HepG2 (cell line): ENCODE results near the gene PODN. TPM values are rescaled to one million over a fixed set of nuclear protein-coding genes. Genes with fewer than 3 reads are reported as not detected.

Experiments
- ATAC-seq: fragments of 200-7000 bp; cut with Tn5 transposase; 3 replicates; pipeline ENCODE4 v1.9.1; 2020; ENCODE audit warnings: mild to moderate bottlenecking, moderate library complexity
- BruUV-seq: library from RNA; stranded (reverse); fragments of 400-500 nt; replicated peaks from 2 replicates; lab custom pipeline; 2021; lab: Mats Ljungman, UMichigan
- CTCF ChIA-PET: fragments of 300-600 bp; formaldehyde crosslinking; extraction: SDS; loops from one replicate; lab custom pipeline; 2021; ENCODE audit warnings: low total read pairs, inconsistent platforms, low intra/inter-chr PET ratio; lab: Yijun Ruan, JAX
- POLR2A ChIA-PET: fragments of 350-600 bp; sonication (Branson Sonifier 250); formaldehyde crosslinking; loops from one replicate; lab custom pipeline; 2020; ENCODE audit warnings: antibody characterized with exemption, inconsistent platforms; lab: Yijun Ruan, JAX
- DNase-seq: peaks from one replicate; pipeline ENCODE4 v3.0.0-alpha.2; 2015; ENCODE audit warnings: low spot score
- FAIRE-seq: peaks from 3 replicates; lab custom pipeline; 2011; peaks lifted over from hg19 to GRCh38; lab: Jason Lieb, UNC
- H2AFZ ChIP-seq: one replicate; pipeline ENCODE4 v1.6.1; 2011; ENCODE audit warnings: low read length, inconsistent platforms
- H3K27ac ChIP-seq: fragments of 300-600 bp; 3 replicates; pipeline ENCODE4 v1.8.0; 2011; ENCODE audit warnings: mixed run types, mild to moderate bottlenecking, mixed read lengths, low read length, inconsistent platforms; ENCODE audit not compliant: insufficient read depth; ENCODE audit errors: extremely low read length
- H3K27me3 ChIP-seq, 2 experiments: fragments of 200-600 bp in 1 of 2; 2 replicates in 1 of 2; 3 replicates in 1 of 2; pipeline versions ENCODE4 v1.6.0 to v1.8.0; 2011; ENCODE audit warnings: low read length in 2 of 2, mild to moderate bottlenecking in 2 of 2, moderate library complexity in 2 of 2, inconsistent platforms in 1 of 2; ENCODE audit not compliant: insufficient read depth in 2 of 2, control insufficient read depth in 1 of 2
- H3K36me3 ChIP-seq, 2 experiments: fragments of 200-600 bp in 1 of 2; replicated peaks in 1 of 2; 2 replicates in 1 of 2; 3 replicates in 1 of 2; pipeline versions ENCODE4 v1.5.1 to v1.8.0; 2011; ENCODE audit warnings: low read length in 2 of 2, inconsistent platforms in 1 of 2; ENCODE audit not compliant: insufficient read depth in 2 of 2, control insufficient read depth in 1 of 2
- H3K4me1 ChIP-seq: 2 replicates; pipeline ENCODE4 v1.5.1; 2012; ENCODE audit warnings: low read length, inconsistent platforms; ENCODE audit not compliant: insufficient read depth
- H3K4me2 ChIP-seq: 2 replicates; pipeline ENCODE4 v1.6.0; 2011; ENCODE audit warnings: low read depth, low read length, inconsistent platforms
- H3K4me3 ChIP-seq, 3 experiments: fragments of 200-600 bp in 1 of 3; sonication (generic), shearing (Covaris generic) in 1 of 3; replicated peaks in 1 of 3; 2 replicates each; pipeline ENCODE4 v1.5.1; 2011 to 2016; ENCODE audit warnings: low read length in 3 of 3, inconsistent platforms in 2 of 3, low read depth in 2 of 3, mild to moderate bottlenecking in 2 of 3, control low read depth in 1 of 3, mixed read lengths in 1 of 3; ENCODE audit not compliant: insufficient read depth in 1 of 3
- H3K79me2 ChIP-seq: one replicate; pipeline ENCODE4 v1.6.1; 2011; ENCODE audit warnings: low read length, inconsistent platforms; ENCODE audit not compliant: insufficient read depth
- H3K9ac ChIP-seq: 2 replicates; pipeline ENCODE4 v1.6.0; 2011; ENCODE audit warnings: mild to moderate bottlenecking, low read depth, low read length, inconsistent platforms; ENCODE audit not compliant: insufficient read depth
- H3K9me3 ChIP-seq: 2 replicates; pipeline ENCODE4 v1.5.1; 2012; ENCODE audit warnings: mild to moderate bottlenecking, low read length
- H4K20me1 ChIP-seq: 2 replicates; pipeline ENCODE4 v1.6.0; 2011; ENCODE audit warnings: inconsistent platforms, mild to moderate bottlenecking, low read length, moderate library complexity; ENCODE audit not compliant: insufficient read depth
- CEBPB ChIP-seq: IDR thresholded peaks from 2 replicates; pipeline ENCODE4 v1.6.1; 2011; ENCODE audit warnings: low read depth, low read length, improper control_type of control experiment, borderline replicate concordance
- GABPB1 ChIP-seq: IDR thresholded peaks from 2 replicates; pipeline ENCODE4 v1.6.1; 2016; ENCODE audit warnings: mild to moderate bottlenecking, missing genetic modification reagents, moderate library complexity, missing compliant biosample characterization
- KDM2A ChIP-seq: sonication (generic); formaldehyde crosslinking; IDR thresholded peaks from 2 replicates; pipeline ENCODE4 v1.4.0; 2020; ENCODE audit warnings: low read depth, missing genetic modification reagents, borderline replicate concordance
- MED8 ChIP-seq: sonication (generic); formaldehyde crosslinking; IDR thresholded peaks from 2 replicates; pipeline ENCODE4 v1.8.1; 2023; ENCODE audit warnings: mild to moderate bottlenecking, missing genetic modification reagents; ENCODE audit not compliant: insufficient replicate concordance
- ZBTB33 ChIP-seq: sonication (generic); formaldehyde crosslinking; IDR thresholded peaks from 2 replicates; pipeline ENCODE4 v1.4.0; 2020; ENCODE audit warnings: missing genetic modification reagents
- ZNF75D ChIP-seq: sonication (generic); formaldehyde crosslinking; IDR thresholded peaks from 2 replicates; pipeline ENCODE4 v1.8.1; 2023; ENCODE audit warnings: missing genetic modification reagents, mild to moderate bottlenecking, borderline replicate concordance
- WGBS: methylation state at CpG from one replicate; pipeline ENCODE4 v1.1.6; 2017; ENCODE audit warnings: low lambda C conversion rate; 5-methylcytosine and 5-hydroxymethylcytosine counted together
- in situ Hi-C: cut with HindIII; loops from 2 replicates; pipeline ENCODE4 v1.10.0; 2017; ENCODE audit warnings: low pct_unique_long_range_greater_than_20kb; ENCODE audit not compliant: extremely low pct_ligation_motif_present
- intact Hi-C: fragments of 100-400 bp; cut with micrococcal nuclease; formaldehyde crosslinking; loops from one replicate; pipeline ENCODE4 v1.10.0; 2022; ENCODE audit not compliant: unreplicated experiment
- polyA plus RNA-seq, 8 experiments: library from polyadenylated mRNA; depleted of rRNA in 3 of 8; stranded (reverse) in 7 of 8; unstranded in 1 of 8; fragments of >200 nt; fragmentation: Illumina TruSeq in 4 of 8; extraction: Trizol in 4 of 8; gene quantifications; 2 replicates each; pipeline versions ENCODE4 v1.2.1 to v1.2.3, GENCODE V29; 2011 to 2016; ENCODE audit warnings: low read depth in 4 of 8, missing spikeins in 1 of 8, mixed read lengths in 1 of 8; ENCODE audit not compliant: insufficient read depth in 1 of 8
- total RNA-seq, 5 experiments: library from RNA; depleted of rRNA; stranded (reverse); fragments of >200 nt; fragmentation: Illumina TruSeq; extraction: Trizol; gene quantifications; 2 replicates each; pipeline ENCODE4 v1.2.3, GENCODE V29; 2016; ENCODE audit warnings: low read depth in 1 of 5

PODN gene
- total and polyA plus RNA-seq, 2 of the 13 experiments (the other 11 are each of a cell fraction or from before 2014, with no cell fraction given): 0.13 TPM; not detected in 1

- no peaks in the 10 kb centered on the region for H4K20me1 ChIP-seq
- BruUV-seq: no TSS peak
- H3K9ac ChIP-seq: no peak overlapping the region
- ChIA-PET POLR2A (no interaction called here), CTCF (no interaction called here)
- H3K27ac ChIP-seq: no peak overlapping the region
- H3K9me3 ChIP-seq: no peaks in the 10 kb centered on the region
- peak; percentile 16; the same call in 2 of the 3 replicates for ATAC-seq
- WGBS: 73% methylated on average over 16 of the region's 19 CpGs
- no peaks in the 10 kb centered on the region for H3K4me1 ChIP-seq
- peak overlapping the region in 1 of 3 experiments; percentile 17; a peak in 1 of 6 replicates for H3K4me3 ChIP-seq
- DNase-seq: no peak
- H3K27me3 ChIP-seq: peaks cover 4 to 15% of the 10 kb centered on the region in 2 experiments; a peak in 4 of 5 replicates
- H3K4me2 ChIP-seq: peak overlapping the region; percentile 34; the same call in 1 of the 2 replicates
- TF ChIP-seq GABPB1 (CRISPR knock-in tag) (0 out of 2 replicates have a peak, but pooled peaks have one; percentile 11), ZNF75D (CRISPR knock-in tag) (no peak), CEBPB (peak; percentile 2; the same call in 1 of the 2 replicates), KDM2A (CRISPR knock-in tag) (0 out of 2 replicates have a peak, but pooled peaks have one; percentile 3)
- H2AFZ ChIP-seq: no peak overlapping the region
- no peaks in the 10 kb centered on the region for H3K36me3 ChIP-seq
- in situ Hi-C loops: no loop called here
- no peak for FAIRE-seq
- intact Hi-C loops: no loop called here
- H3K79me2 ChIP-seq: no peaks in the 10 kb centered on the region
Measured at GRCh38 chr1:53061123-53061858, 722 bp upstream of the PODN start.

DNA sequence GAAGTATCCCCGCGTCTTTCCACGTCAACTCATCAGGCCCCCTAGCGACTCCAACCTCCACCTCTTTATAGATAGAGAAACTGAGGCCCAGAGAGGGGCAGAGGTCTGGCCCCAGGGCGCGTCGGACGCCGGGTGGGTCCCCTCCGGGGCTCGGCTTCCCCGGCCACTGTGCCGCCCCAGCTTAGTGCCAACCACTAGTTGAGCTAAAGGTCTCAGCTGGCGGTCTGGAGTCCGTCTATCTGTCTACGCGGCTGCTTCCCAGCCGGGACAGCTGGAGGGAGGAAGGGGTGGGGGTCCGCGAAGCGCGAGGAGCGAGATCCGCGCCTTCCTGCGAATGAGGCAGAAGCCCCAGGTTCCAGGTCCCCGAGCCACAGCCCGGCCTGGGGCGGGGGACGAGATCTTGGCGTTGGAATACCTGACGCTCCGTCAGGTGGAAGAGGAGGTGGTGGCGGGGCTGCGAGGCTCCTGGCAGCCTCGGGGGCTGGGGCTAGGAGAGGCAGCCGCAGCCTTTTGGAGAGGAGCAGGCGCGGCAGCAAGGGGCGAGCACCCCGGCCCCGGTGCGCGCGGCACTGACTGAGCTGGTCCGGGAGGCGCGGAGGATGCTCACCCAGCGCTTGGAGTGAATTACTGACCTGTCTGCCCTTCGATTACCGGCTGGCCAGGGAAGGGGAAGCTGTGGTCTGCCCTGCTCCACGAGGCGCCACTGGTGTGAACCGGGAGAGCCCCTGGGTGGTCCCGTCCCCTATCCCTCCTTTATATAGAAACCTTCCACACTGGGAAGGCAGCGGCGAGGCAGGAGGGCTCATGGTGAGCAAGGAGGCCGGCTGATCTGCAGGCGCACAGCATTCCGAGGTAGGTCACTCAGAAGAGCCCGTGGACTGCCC is 937 bp downstream of the PODN start:
- H3K9ac ChIP-seq: no peak overlapping the region
- in situ Hi-C loops (no loop called here), intact Hi-C loops (no loop called here)
- no peaks in the 10 kb centered on the region for H3K4me1 ChIP-seq
- H3K27me3 ChIP-seq: peaks cover 4 to 20% of the 10 kb centered on the region in 2 experiments
- H4K20me1 ChIP-seq: no peaks in the 10 kb centered on the region
- ChIA-PET CTCF (no interaction called here), POLR2A (no interaction called here)
- WGBS: 87% methylated on average over 54 of the region's 61 CpGs
- H2AFZ ChIP-seq: no peak overlapping the region
- DNase-seq (no peak), FAIRE-seq (no peak), ATAC-seq (no peak)
- no peak overlapping the region for H3K4me3 ChIP-seq
- H3K27ac ChIP-seq: no peak overlapping the region
- no TSS peak for BruUV-seq
- no peaks in the 10 kb centered on the region for H3K9me3 ChIP-seq
- H3K36me3 ChIP-seq: no peaks in the 10 kb centered on the region
- no peak overlapping the region for H3K4me2 ChIP-seq
- no peaks in the 10 kb centered on the region for H3K79me2 ChIP-seq
- TF ChIP-seq ZBTB33 (0 out of 2 replicates have a peak, but pooled peaks have one; percentile 24), MED8 (no peak)
